HEK293 (cell line): ENCODE measurements around the gene COMMD8.

Experiments
- CTCF ChIA-PET: fragments of 350-600 bp; formaldehyde crosslinking; extraction: SDS; loops from one replicate; lab custom pipeline; 2021; ENCODE audit warnings: antibody characterized with exemption; lab: Yijun Ruan, JAX
- POLR2A ChIA-PET: fragments of 300-600 bp; formaldehyde crosslinking; extraction: SDS; loops from one replicate; lab custom pipeline; 2020; ENCODE audit warnings: antibody characterized with exemption, inconsistent platforms; lab: Yijun Ruan, JAX
- H3K27ac ChIP-seq: fragments of 200-500 bp; sonication (Bioruptor generic); 2 replicates; pipeline ENCODE4 v1.5.1; 2014; ENCODE audit warnings: low read depth, low read length, control low read depth, inconsistent platforms; ENCODE audit errors: extremely low read depth
- H3K36me3 ChIP-seq, 2 experiments: fragments of 200-500 bp in 1 of 2; sonication (Bioruptor generic) in 1 of 2; 1 replicate in 1 of 2; 2 replicates in 1 of 2; pipeline ENCODE4 v1.5.1; 2014 to 2017; ENCODE audit warnings: inconsistent platforms in 2 of 2, low read length in 2 of 2; ENCODE audit not compliant: control insufficient read depth in 2 of 2, insufficient read depth in 1 of 2
- H3K4me1 ChIP-seq: fragments of 200-500 bp; sonication (Bioruptor generic); 2 replicates; pipeline ENCODE4 v1.5.1; 2014; ENCODE audit warnings: mild to moderate bottlenecking, low read length, inconsistent platforms; ENCODE audit not compliant: control insufficient read depth, insufficient read depth
- H3K4me3 ChIP-seq: 2 replicates; pipeline ENCODE4 v1.5.1; 2011; ENCODE audit warnings: low read depth, mild to moderate bottlenecking, control low read depth, low read length, moderate library complexity
- H3K9me3 ChIP-seq: fragments of 200-500 bp; sonication (Bioruptor generic); 2 replicates; pipeline ENCODE4 v1.5.1; 2014; ENCODE audit warnings: low read depth, low read length, inconsistent platforms; ENCODE audit not compliant: control insufficient read depth, insufficient read depth
- GFI1B ChIP-seq: fragments of 450-650 bp; formaldehyde crosslinking; IDR thresholded peaks from 2 replicates; pipeline ENCODE4 v1.5.1; 2016; ENCODE audit warnings: missing biosample characterization, missing genetic modification characterization
- REPIN1 ChIP-seq: fragments of 450-650 bp; formaldehyde crosslinking; IDR thresholded peaks from 2 replicates; pipeline ENCODE4 v1.5.1; 2017; ENCODE audit warnings: missing biosample characterization, missing genetic modification characterization, low read depth
- SCRT2 ChIP-seq: fragments of 450-650 bp; formaldehyde crosslinking; IDR thresholded peaks from 2 replicates; pipeline ENCODE4 v1.5.1; 2016; ENCODE audit warnings: missing biosample characterization, missing genetic modification characterization
- TCF7L2 ChIP-seq: IDR thresholded peaks from 2 replicates; pipeline ENCODE4 v1.6.1; 2011; ENCODE audit warnings: low read depth, mild to moderate bottlenecking, inconsistent platforms, low read length, moderate library complexity, borderline replicate concordance
- ZBTB21 ChIP-seq: fragments of 450-650 bp; formaldehyde crosslinking; IDR thresholded peaks from 2 replicates; pipeline ENCODE4 v1.5.1; 2017; ENCODE audit warnings: missing biosample characterization, missing genetic modification characterization
- ZBTB48 ChIP-seq: fragments of 450-650 bp; formaldehyde crosslinking; IDR thresholded peaks from 2 replicates; pipeline ENCODE4 v1.5.1; 2016; ENCODE audit warnings: missing biosample characterization, missing genetic modification characterization
- ZBTB6 ChIP-seq: fragments of 450-650 bp; formaldehyde crosslinking; IDR thresholded peaks from 2 replicates; pipeline ENCODE4 v1.5.1; 2017; ENCODE audit warnings: missing biosample characterization, missing genetic modification characterization
- ZEB2 ChIP-seq: fragments of 450-650 bp; formaldehyde crosslinking; IDR thresholded peaks from 2 replicates; pipeline ENCODE4 v1.5.1; 2016; ENCODE audit warnings: missing biosample characterization, missing genetic modification characterization
- ZFP41 ChIP-seq: fragments of 450-650 bp; formaldehyde crosslinking; IDR thresholded peaks from 2 replicates; pipeline ENCODE4 v1.5.1; 2016; ENCODE audit warnings: missing biosample characterization, missing genetic modification characterization, borderline replicate concordance
- ZNF140 ChIP-seq: fragments of 450-650 bp; formaldehyde crosslinking; IDR thresholded peaks from 2 replicates; pipeline ENCODE4 v1.5.1; 2016; ENCODE audit warnings: missing biosample characterization, missing genetic modification characterization
- ZNF155 ChIP-seq: fragments of 450-650 bp; formaldehyde crosslinking; IDR thresholded peaks from 2 replicates; pipeline ENCODE4 v1.5.1; 2016; ENCODE audit warnings: missing biosample characterization, missing genetic modification characterization
- ZNF335 ChIP-seq: fragments of 450-650 bp; formaldehyde crosslinking; conservative IDR thresholded peaks from 2 replicates; pipeline ENCODE4 v1.5.1; 2016; ENCODE audit warnings: missing biosample characterization, missing genetic modification characterization
- ZNF354C ChIP-seq: fragments of 450-650 bp; formaldehyde crosslinking; IDR thresholded peaks from 2 replicates; pipeline ENCODE4 v1.5.1; 2016; ENCODE audit warnings: missing biosample characterization, missing genetic modification characterization, low read depth, borderline replicate concordance
- ZNF366 ChIP-seq: fragments of 450-650 bp; formaldehyde crosslinking; conservative IDR thresholded peaks from 2 replicates; pipeline ENCODE4 v1.5.1; 2016; ENCODE audit warnings: missing biosample characterization, missing genetic modification characterization
- ZNF398 ChIP-seq: fragments of 450-650 bp; formaldehyde crosslinking; IDR thresholded peaks from 2 replicates; pipeline ENCODE4 v1.5.1; 2017; ENCODE audit warnings: missing biosample characterization, missing genetic modification characterization
- ZNF510 ChIP-seq: fragments of 450-650 bp; formaldehyde crosslinking; IDR thresholded peaks from 2 replicates; pipeline ENCODE4 v1.5.1; 2018; ENCODE audit warnings: mild to moderate bottlenecking, missing genetic modification characterization, missing biosample characterization; ENCODE audit not compliant: insufficient replicate concordance
- ZNF585B ChIP-seq: fragments of 450-650 bp; formaldehyde crosslinking; IDR thresholded peaks from 2 replicates; pipeline ENCODE4 v1.5.1; 2016; ENCODE audit warnings: missing biosample characterization, missing genetic modification characterization
- ZNF621 ChIP-seq: fragments of 450-650 bp; formaldehyde crosslinking; IDR thresholded peaks from 2 replicates; pipeline ENCODE4 v1.5.1; 2017; ENCODE audit warnings: missing biosample characterization, missing genetic modification characterization
- ZNF792 ChIP-seq: fragments of 450-650 bp; formaldehyde crosslinking; IDR thresholded peaks from 2 replicates; pipeline ENCODE4 v1.5.1; 2016; ENCODE audit warnings: missing biosample characterization, missing genetic modification characterization
- TF ChIP-seq, protein P1 (sequence below): fragments of 450-650 bp; IDR thresholded peaks from 2 replicates; pipeline ENCODE4 v1.5.1; 2018; ENCODE audit warnings: missing biosample characterization, missing genetic modification characterization
- TF ChIP-seq, protein P2 (sequence below): fragments of 450-650 bp; formaldehyde crosslinking; IDR thresholded peaks from 2 replicates; pipeline ENCODE4 v1.5.1; 2016; ENCODE audit warnings: missing biosample characterization, missing genetic modification characterization, low read depth

COMMD8 gene

DNA sequence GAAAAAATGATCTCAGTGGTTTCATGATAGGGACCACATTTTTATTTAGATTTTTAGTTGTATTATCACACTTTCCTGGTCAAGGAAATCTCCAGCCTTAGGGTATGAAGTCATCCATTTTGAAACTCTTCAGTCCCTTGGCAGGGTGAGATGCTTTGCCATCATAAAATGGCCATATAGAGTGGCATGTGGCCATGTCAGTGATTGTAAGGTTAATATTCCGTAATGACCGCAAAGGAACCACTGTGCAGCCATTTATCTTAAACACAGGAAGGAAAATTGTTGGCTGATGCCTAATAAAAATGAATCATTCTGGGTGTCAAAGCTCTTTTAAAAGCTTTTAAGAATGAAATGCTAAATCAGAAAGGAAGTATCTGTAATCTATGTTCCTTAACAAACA lies 35.6 kb downstream of the COMMD8 start:
- POLR2A ChIA-PET, result no interaction called here
- no peak overlapping the region for H3K4me3 ChIP-seq
- H3K4me1 ChIP-seq, result no peaks in the 10 kb centered on the region
- H3K27ac ChIP-seq, result no peak overlapping the region
- no peaks in the 10 kb centered on the region for H3K36me3 ChIP-seq
- TF ChIP-seq ZBTB48 (tag by site-specific recombination), result no peak
- no peak for TF ChIP-seq ZNF510 (tag by site-specific recombination)
- TF ChIP-seq ZNF354C (tag by site-specific recombination), result no peak
- TF ChIP-seq ZFP41, result no peak
- no peak for TF ChIP-seq ZNF140 (tag by site-specific recombination)
- no peak for TF ChIP-seq ZNF335 (tag by site-specific recombination)
- TF ChIP-seq ZBTB21 (tag by site-specific recombination), result no peak
- no peak for TF ChIP-seq SCRT2 (tag by site-specific recombination)
- TF ChIP-seq ZNF621 (tag by site-specific recombination), result no peak
- TF ChIP-seq, protein P1, sequence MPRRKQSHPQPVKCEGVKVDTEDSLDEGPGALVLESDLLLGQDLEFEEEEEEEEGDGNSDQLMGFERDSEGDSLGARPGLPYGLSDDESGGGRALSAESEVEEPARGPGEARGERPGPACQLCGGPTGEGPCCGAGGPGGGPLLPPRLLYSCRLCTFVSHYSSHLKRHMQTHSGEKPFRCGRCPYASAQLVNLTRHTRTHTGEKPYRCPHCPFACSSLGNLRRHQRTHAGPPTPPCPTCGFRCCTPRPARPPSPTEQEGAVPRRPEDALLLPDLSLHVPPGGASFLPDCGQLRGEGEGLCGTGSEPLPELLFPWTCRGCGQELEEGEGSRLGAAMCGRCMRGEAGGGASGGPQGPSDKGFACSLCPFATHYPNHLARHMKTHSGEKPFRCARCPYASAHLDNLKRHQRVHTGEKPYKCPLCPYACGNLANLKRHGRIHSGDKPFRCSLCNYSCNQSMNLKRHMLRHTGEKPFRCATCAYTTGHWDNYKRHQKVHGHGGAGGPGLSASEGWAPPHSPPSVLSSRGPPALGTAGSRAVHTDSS (tag by site-specific recombination), result no peak
- no peak for TF ChIP-seq ZEB2 (tag by site-specific recombination)
- no peak for TF ChIP-seq ZNF398 (tag by site-specific recombination)
- TF ChIP-seq, protein P2, sequence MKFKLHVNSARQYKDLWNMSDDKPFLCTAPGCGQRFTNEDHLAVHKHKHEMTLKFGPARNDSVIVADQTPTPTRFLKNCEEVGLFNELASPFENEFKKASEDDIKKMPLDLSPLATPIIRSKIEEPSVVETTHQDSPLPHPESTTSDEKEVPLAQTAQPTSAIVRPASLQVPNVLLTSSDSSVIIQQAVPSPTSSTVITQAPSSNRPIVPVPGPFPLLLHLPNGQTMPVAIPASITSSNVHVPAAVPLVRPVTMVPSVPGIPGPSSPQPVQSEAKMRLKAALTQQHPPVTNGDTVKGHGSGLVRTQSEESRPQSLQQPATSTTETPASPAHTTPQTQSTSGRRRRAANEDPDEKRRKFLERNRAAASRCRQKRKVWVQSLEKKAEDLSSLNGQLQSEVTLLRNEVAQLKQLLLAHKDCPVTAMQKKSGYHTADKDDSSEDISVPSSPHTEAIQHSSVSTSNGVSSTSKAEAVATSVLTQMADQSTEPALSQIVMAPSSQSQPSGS (tag by site-specific recombination), result no peak
- TF ChIP-seq REPIN1 (tag by site-specific recombination), result no peak
- TF ChIP-seq ZBTB6 (tag by site-specific recombination), result no peak
- TF ChIP-seq ZNF585B, result no peak
- no peak for TF ChIP-seq ZNF792 (tag by site-specific recombination)
- CTCF ChIA-PET, result no interaction called here
- H3K9me3 ChIP-seq, result no peaks in the 10 kb centered on the region

- ChIA-PET POLR2A (no interaction called here), CTCF (interaction anchor here (0.7 kb wide), 1 partner anchor 508 kb away, joined by 3 read pairs; no protein-coding TSS in a partner anchor)
Observed at GRCh38 chr4:47425628-47426027, 37.9 kb downstream of the COMMD8 start.

More at GRCh38 chr4:47425628-47426027, 37.9 kb downstream of the COMMD8 start:
- no peaks in the 10 kb centered on the region for H3K36me3 ChIP-seq
- TF ChIP-seq GFI1B (tag by site-specific recombination), result no peak
- no peak for TF ChIP-seq ZNF366 (tag by site-specific recombination)
- TF ChIP-seq TCF7L2, result no peak
- no peak for TF ChIP-seq ZNF155 (tag by site-specific recombination)
- no peaks in the 10 kb centered on the region for H3K9me3 ChIP-seq
- no peaks in the 10 kb centered on the region for H3K4me1 ChIP-seq
- no peak overlapping the region for H3K27ac ChIP-seq
- no peak overlapping the region for H3K4me3 ChIP-seq
